ENCODE data around the gene ECPAS.

DNA sequence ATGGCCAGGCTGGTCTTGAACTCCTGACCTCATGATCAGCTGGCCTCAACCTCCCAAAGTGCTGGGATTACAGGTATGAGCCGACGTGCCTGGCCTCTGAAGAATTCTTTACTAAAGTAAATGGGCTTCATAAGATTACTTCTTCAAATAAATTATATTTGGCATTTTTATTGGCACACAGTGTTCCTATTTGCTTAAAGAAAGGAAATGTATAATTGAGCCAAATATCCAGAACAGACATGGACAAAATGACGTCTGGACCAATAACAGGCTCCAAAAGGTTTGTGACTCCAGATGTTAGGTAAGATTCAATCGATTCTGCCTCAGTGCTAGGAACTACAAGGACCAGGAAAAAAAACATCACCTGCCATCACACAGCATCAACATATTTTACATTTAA, 40.7 kb downstream of the ECPAS start:
- TF ChIP-seq CTCF (IDR thresholded peaks at IDR 0.05) (no peak), EP300 (IDR thresholded peaks at IDR 0.05) (no peak)

Measured in ovary (tissue), 3 donors.